GM21717 (cell line): ENCODE data around the gene CD36.

Experiments
- ATAC-seq: cut with Tn5 transposase; IDR thresholded peaks from one replicate; pipeline ENCODE4 v1.9.1; 2021; ENCODE audit warnings: mild to moderate bottlenecking, moderate library complexity; ENCODE audit not compliant: unreplicated experiment

CD36 gene

GRCh38 chr7:80623503-80624252 lies 14.8 kb upstream of the CD36 start:
- no peak for ATAC-seq

GRCh38 chr7:80624763-80625162 lies 13.7 kb upstream of the CD36 start:
- ATAC-seq: no peak

GRCh38 chr7:80629023-80629422 lies 9.4 kb upstream of the CD36 start:
- no peak for ATAC-seq

GRCh38 chr7:80630608-80631405 lies 7.6 kb upstream of the CD36 start:
- ATAC-seq: no peak

GRCh38 chr7:80631421-80631820 lies 7.0 kb upstream of the CD36 start:
- ATAC-seq: no peak

- no peak for ATAC-seq
Measured at GRCh38 chr7:80632139-80632538, 6.3 kb upstream of the CD36 start.

- no peak for ATAC-seq
Measured at GRCh38 chr7:80632819-80633218, 5.6 kb upstream of the CD36 start.

GRCh38 chr7:80634505-80634904 lies 3.9 kb upstream of the CD36 start:
- ATAC-seq: no peak

GRCh38 chr7:80635533-80635932 lies 2.9 kb upstream of the CD36 start:
- no peak for ATAC-seq

GRCh38 chr7:80635998-80636397 lies 2.4 kb upstream of the CD36 start:
- ATAC-seq: no peak

- no peak for ATAC-seq
Measured at GRCh38 chr7:80636709-80637108, 1.7 kb upstream of the CD36 start.

- no peak for ATAC-seq
Measured at GRCh38 chr7:80637454-80637853, 988 bp upstream of the CD36 start.

- no peak for ATAC-seq
Measured at GRCh38 chr7:80639011-80639410, 569 bp downstream of the CD36 start.

- ATAC-seq: no peak
Measured at GRCh38 chr7:80640846-80641245, 2.4 kb downstream of the CD36 start.

GRCh38 chr7:80641548-80641947 lies 3.1 kb downstream of the CD36 start:
- ATAC-seq: no peak

GRCh38 chr7:80642871-80643270 lies 4.4 kb downstream of the CD36 start:
- ATAC-seq: no peak

GRCh38 chr7:80643336-80643915 lies 5.0 kb downstream of the CD36 start:
- ATAC-seq: no peak

GRCh38 chr7:80644054-80644453 lies 5.6 kb downstream of the CD36 start:
- no peak for ATAC-seq

- no peak for ATAC-seq
Measured at GRCh38 chr7:80646083-80646865, 7.8 kb downstream of the CD36 start.

GRCh38 chr7:80647436-80647835 lies 9.0 kb downstream of the CD36 start:
- ATAC-seq: no peak

GRCh38 chr7:80648031-80648600 lies 9.7 kb downstream of the CD36 start:
- ATAC-seq: no peak
